GM21619 (cell line): ENCODE measurements around the gene LYRM2.
"Not testable (repeated sequence)": the region's sequence is repeated elsewhere in the genome, so short reads cannot be mapped to it uniquely, and the experiment has no call there.

Source experiments
- ATAC-seq: cut with Tn5 transposase; IDR thresholded peaks from one replicate; pipeline ENCODE4 v1.9.1; 2021; ENCODE audit not compliant: unreplicated experiment

The LYRM2 gene

GRCh38 chr6:89649682-89650081 lies 11.1 kb upstream of the LYRM2 start:
- ATAC-seq = no peak

GRCh38 chr6:89644864-89645263 lies 6.3 kb upstream of the LYRM2 start:
- ATAC-seq = no peak

GRCh38 chr6:89643406-89643805 lies 4.9 kb upstream of the LYRM2 start:
- ATAC-seq = no peak

GRCh38 chr6:89642956-89643355 lies 4.4 kb upstream of the LYRM2 start:
- no peak for ATAC-seq

GRCh38 chr6:89641581-89641980 lies 3.0 kb upstream of the LYRM2 start:
- ATAC-seq = not testable (repeated sequence)

- no peak for ATAC-seq
Measured at GRCh38 chr6:89640804-89641203, 2.3 kb upstream of the LYRM2 start.

GRCh38 chr6:89637960-89638319 lies 607 bp downstream of the LYRM2 start:
- ATAC-seq = peak; percentile 3

- ATAC-seq = not testable (repeated sequence)
Measured at GRCh38 chr6:89636412-89636811, 2.1 kb downstream of the LYRM2 start.

GRCh38 chr6:89630488-89630887 lies 8.1 kb downstream of the LYRM2 start:
- ATAC-seq = no peak

GRCh38 chr6:89623749-89624148 lies 14.8 kb downstream of the LYRM2 start:
- no peak for ATAC-seq

GRCh38 chr6:89619567-89619966 lies 19.0 kb downstream of the LYRM2 start:
- no peak for ATAC-seq

GRCh38 chr6:89618026-89618425 lies 20.5 kb downstream of the LYRM2 start:
- no peak for ATAC-seq

- no peak for ATAC-seq
Measured at GRCh38 chr6:89616531-89616930, 22.0 kb downstream of the LYRM2 start.

- no peak for ATAC-seq
Measured at GRCh38 chr6:89615882-89616281, 22.7 kb downstream of the LYRM2 start.

- no peak for ATAC-seq
Measured at GRCh38 chr6:89613790-89614189, 24.8 kb downstream of the LYRM2 start.

GRCh38 chr6:89612121-89612520 lies 26.4 kb downstream of the LYRM2 start:
- ATAC-seq = no peak

GRCh38 chr6:89611666-89612065 lies 26.9 kb downstream of the LYRM2 start:
- no peak for ATAC-seq

GRCh38 chr6:89610149-89610642 lies 28.4 kb downstream of the LYRM2 start:
- peak; percentile 64 for ATAC-seq

GRCh38 chr6:89605861-89606260 lies 32.7 kb downstream of the LYRM2 start:
- ATAC-seq = no peak

GRCh38 chr6:89604653-89605052 lies 33.9 kb downstream of the LYRM2 start:
- ATAC-seq = no peak

GRCh38 chr6:89602166-89602565 lies 36.4 kb downstream of the LYRM2 start:
- no peak for ATAC-seq

GRCh38 chr6:89599727-89600126 lies 38.8 kb downstream of the LYRM2 start:
- ATAC-seq = no peak

- ATAC-seq = no peak
Measured at GRCh38 chr6:89597988-89598387, 40.6 kb downstream of the LYRM2 start.

- no peak for ATAC-seq
Measured at GRCh38 chr6:89597372-89597771, 41.2 kb downstream of the LYRM2 start.
